Stimulated activated CD4-positive, alpha-beta T cell treated with anti-CD3 and anti-CD28 coated beads, Interleukin-15, amount 100 ng/mL, for 48 hours (primary cell): ENCODE results near the gene TRIM14.
"Not testable (repeated sequence)": the region's sequence is repeated elsewhere in the genome, so short reads cannot be mapped to it uniquely, and the experiment has no call there.

ENCODE experiments used
- DNase-seq, 2 donors: peaks; one replicate each; pipeline ENCODE4 v3.0.0-alpha.2; 2020; ENCODE audit warnings: low read depth in 2 of 2

Gene TRIM14

DNA sequence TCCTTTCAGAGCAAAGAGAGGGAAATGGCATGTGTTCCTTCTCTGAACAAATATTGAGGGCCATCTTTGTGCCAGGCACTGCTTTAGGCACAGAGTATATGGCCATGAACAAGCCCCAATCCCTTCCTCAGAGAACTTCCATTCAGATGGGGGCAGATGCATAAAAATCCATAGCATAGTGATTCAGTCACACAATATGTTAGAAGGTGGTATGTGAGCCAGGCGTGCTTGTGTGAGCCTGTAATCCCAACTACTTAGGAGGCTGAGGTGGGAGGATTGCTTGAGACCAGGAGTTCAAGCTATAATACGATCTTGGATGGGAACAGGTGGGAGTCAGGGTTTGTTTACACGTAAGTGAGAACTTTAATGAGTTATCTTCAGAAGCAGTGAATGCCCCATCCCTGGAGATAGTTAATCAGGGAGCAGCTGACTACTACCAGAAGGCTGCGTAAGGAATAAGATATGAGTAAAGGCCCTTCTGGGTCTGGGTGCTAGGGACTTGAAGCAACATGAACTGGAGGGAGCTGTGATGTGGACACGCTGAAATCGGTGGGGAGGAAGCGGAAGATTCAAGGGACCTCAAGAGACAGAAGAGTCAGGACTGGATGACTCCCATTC lies 35.3 kb downstream of the TRIM14 start:
- no peak for DNase-seq

DNA sequence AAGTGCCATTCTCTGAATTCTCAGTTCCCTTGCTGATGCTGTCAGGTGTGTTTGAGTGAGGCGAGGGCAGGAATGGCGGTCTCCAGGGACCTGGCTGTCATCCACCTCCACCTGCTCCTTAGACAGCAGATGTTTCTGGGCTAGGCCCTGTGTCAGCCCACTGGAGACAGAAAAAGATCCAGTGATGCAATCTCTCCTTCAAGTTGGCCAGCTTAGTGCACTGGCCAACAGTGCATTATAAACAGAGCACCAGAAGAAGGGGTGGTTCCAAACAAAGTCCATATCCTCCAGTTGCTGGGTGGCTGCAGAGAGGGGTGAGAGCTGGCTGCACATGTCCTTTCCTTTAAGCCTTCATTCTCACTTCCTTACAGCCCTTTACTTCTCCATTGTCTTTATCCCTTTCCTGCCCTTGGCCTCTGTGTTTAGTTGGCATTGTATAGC lies 35.9 kb downstream of the TRIM14 start:
- no peak for DNase-seq

DNA sequence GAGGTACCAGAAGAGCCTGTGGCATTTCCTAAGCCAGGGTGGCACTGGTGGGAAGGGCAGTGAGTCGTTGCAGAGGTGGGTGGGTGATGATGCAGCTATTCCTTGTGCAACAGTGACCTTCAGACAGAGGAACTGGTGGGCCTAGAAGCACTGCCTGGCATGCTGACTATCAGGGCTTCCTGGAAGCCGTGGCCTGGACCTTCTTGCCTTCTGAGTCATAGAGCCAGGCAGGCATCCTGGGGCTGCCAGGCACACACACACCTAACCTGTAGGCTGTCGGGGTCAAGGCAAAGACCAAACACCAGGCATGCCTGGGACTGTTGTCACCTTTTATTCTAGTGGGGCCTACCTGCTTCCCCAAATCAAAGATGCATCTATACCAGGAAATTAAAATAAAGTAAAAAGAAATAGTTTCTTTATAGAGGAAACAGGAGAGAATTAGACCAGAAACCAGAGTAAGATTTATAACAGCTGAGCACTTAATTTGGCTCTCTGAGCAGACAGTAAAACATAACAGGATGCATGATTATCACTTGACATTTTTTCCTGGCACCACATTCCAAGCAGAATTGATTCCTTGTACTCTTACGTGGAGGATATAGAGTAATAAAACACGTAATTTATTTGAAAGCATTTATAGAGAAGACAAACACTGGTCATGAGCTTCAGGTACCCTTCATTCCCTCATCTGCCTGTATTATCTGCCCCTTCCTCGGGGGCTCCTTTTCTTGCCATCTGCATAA lies 37.4 kb downstream of the TRIM14 start:
- peak; percentile 44 to 47 for DNase-seq

DNA sequence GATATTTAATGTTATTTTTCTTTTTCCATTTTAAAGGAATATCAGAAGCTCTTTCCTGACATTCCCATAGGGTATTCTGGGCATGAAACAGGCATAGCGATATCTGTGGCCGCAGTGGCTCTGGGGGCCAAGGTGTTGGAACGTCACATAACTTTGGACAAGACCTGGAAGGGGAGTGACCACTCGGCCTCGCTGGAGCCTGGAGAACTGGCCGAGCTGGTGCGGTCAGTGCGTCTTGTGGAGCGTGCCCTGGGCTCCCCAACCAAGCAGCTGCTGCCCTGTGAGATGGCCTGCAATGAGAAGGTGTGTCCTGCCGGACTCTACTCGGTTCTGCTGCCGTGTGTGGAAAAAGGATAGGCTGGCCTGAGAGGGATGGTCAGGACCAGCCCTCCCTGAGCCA lies 38.2 kb downstream of the TRIM14 start:
- no peak for DNase-seq

GRCh38 chr9:98080326-98080725 lies 38.7 kb downstream of the TRIM14 start:
- DNase-seq: no peak

GRCh38 chr9:98078895-98079294 lies 40.1 kb downstream of the TRIM14 start:
- DNase-seq: no peak

DNA sequence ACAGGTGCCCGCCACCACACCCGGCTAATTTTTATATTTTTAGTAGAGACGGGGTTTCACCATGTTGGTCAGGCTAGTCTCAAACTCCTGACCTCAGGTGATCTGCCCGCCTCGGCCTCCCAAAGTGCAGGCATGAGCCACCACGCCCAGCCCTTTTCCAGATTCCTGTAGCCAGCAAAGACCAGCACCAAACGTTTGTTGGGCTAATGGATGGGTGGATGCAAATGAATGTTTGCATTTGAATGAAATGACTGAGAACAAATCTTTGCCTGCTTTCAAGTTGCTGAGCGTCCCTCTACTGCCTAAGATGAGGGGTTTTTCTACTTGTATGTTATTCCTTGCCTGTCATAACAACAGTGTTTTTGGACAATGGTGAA lies 42.5 kb downstream of the TRIM14 start:
- DNase-seq: not testable (repeated sequence)

DNA sequence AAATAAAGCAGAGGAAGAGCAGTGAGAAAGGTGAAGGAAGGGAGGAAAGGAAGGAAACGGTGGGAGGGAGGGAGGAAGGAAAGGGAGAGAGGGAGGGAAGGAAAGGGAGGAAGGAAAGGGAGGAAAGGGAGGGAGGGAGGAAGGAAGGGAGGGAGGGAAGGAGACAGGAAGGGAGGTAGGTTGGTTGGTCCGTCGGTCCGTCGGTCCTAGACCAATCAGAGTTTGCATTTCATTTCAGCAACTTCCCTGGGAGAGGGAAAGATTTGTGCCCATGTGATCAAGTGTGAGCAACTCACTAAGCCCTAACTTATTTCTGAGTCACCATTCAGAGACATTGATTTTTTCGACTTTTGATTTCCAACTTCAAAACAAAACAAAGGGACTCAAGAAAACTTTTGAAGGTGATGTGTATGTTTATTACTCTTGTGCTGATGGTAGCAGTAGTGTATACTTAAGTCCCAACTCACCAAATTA lies 43.7 kb downstream of the TRIM14 start:
- no peak for DNase-seq

DNA sequence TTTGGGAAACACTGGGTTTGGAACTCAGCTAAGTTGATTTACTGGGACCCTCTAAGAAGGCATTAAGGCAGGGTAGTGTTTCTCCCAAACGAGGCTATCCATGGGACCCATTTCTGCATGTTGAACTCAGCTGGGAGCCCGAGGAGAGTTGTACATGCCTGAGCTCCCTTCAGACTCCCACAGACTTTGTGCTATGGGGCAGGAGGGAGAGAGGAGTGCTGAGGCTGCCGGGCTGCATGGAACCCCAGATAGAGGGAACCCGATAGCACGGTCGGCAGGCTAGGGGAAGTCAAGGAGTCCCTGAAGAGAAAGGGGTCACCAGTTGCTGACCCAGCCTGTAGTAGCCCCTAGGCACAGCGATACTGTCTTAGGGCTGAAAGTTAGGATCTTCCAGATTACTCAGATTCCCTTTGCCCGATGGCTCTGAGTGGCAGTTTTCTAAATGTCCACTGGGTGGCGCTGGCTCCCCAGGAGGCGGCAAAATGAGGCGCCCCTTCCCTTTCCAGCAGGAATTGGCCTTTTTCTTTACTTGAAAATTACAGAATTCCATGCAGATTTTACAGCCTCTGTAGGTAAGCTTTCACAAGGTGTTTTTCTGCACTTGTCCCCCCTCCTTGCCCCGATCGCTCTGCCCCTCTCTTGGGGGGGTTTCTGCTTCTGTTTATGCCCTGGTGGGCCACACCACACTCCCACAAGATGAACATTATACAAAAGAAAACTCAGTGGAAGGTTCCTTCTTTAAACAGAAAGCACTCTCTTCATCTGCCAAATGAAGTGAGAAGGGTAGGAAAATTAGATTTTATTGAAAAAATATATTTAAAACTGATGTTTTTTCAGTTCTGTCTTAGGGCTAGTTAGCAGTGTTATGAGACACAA lies 44.7 kb downstream of the TRIM14 start:
- peak in 1 of 2 donors; percentile 49 for DNase-seq

DNA sequence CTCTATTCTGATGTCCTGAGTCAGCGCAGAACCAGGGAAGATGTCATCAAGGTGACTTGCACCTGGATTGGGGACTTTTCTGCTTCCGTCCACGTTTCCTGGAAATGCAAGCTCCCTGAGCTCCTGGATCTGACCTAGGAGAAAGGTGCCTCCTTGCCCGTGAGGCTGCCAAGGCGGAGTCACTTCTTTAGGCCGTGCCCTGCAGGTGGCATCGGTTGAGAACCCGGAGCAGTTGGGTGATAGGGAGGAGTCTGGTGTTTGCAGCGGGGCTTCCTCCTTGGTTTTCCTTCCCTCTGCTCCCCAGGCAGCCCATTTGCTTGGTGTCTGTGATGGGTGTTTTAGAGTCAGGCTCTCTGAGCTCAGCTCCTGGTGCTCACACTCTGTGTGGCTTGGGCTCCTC lies 47.3 kb downstream of the TRIM14 start:
- no peak for DNase-seq

DNA sequence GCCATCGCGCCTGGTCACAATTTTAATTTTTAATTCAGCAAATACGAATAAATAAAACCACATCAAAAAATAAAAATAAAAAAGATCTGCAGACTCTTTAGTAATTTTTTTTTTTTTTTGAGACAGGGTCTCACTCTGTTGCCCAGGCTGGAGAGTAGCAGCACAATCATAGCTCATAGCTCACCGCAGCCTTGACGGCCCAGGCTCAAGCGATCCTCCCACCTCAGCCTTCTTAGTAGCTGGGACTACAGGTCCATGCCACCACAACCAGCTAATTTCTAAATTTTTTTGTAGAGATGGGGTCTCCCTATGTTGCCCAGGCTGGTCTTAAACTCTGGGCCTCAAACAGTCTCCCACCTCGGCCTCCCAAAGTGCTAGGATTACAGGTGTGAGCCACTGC lies 48.3 kb downstream of the TRIM14 start:
- no peak for DNase-seq

- DNase-seq: no peak
Measured at GRCh38 chr9:98069551-98069950, 49.5 kb downstream of the TRIM14 start.

- no peak for DNase-seq
Measured at GRCh38 chr9:98067184-98067583, 51.8 kb downstream of the TRIM14 start.

GRCh38 chr9:98066235-98066634 lies 52.8 kb downstream of the TRIM14 start:
- no peak for DNase-seq

DNA sequence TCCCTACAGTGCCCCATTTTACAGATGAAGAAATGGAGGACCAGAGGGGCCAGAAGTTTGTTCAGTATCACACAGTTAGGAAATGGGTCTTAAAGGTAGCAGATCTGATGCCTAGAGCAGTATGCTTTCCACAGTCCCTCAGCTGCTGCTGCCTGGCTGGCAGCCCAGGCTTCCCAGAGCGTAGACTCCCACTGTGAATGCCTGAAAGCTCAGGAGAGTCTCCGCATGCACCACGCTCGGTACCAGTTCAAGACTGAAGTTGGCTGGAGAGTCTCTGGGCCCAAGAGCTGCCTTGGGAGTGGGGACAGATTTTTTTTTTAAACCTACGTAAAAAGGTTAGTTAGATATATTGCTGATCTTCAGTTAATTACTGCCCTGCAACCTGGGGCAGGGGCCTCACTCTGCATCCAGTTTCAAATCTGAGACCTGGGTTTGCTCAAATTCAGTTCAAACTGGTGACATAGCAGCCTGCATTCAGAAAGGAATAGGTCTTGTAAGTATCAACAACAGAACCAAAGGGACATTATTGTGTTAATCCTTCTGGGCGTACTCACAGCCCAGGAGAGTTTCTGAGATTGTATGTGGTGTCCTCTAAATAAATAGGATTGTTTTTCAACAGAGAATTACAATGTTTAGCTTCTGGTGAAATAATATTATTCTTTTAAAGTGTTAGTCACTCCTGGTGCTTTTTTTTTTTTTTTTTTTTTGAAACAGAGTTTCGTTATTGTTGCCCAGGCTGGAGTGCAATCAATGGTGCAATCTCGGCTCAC lies 54.2 kb downstream of the TRIM14 start:
- no peak for DNase-seq

- DNase-seq: no peak
Measured at GRCh38 chr9:98062161-98062560, 56.9 kb downstream of the TRIM14 start.

DNA sequence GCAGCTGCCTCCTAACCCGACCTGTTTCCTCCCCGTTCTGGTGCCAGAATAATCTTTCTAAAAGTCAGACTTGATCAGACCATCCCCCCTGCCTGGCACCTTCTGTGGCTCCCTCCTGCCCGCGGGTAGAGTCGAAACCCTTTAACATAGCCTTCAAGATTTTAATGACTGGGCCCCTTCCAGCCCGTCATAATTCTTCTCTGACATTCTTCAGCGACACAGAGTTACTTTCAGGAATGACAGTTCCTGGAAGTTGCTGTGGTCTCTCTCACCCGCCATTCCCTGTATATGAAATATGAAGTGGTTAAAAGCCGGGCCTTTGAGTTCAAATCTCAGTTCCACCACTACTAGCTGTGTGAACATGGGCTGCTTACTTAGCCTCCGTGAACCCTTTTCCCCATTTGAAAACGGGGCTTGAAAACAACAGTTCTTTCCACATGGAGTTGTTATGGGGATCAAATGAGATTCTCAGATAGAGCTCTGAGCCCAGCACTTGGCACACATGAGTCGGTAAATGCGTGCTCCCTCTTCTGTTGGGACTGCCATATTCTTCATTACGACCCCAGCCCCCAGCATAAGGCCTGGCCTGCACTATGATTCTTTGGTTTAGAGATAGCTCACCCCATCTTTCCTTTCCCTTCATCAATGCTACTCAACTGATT lies 61.8 kb downstream of the TRIM14 start:
- DNase-seq: no peak

- DNase-seq: peak; percentile 87 to 92
Measured at GRCh38 chr9:98056269-98057137, 62.5 kb downstream of the TRIM14 start, which contains the start of gene NANS. NANS (plus strand) TSS chr9:98056732; CDS start chr9:98056809, 77 bp downstream.

DNA sequence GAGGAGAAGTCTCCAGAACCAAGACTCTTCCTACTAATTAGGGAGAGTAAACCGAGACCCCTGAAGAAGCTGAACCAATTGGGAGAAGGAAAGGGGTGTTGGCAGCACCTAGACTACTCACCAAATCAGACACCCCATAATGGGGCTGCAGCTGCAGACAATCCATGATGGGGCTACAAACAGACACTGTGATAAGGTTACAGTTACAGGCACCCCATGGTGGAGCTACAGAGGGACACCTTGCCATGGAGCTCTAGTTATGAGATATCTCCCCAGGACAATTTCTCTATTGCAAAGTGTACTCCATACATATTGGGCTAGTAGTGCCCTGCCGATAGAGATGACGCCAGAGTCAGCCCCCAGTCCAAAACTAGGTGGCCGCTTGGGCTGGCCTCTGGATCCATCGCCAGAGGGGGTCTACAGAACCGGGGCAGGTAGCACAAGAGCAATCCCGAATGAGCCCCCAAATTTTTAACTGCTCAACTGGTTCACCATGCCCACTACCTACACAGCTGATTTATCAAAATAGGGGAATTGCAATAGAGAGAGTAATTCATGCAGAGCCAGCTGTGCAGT lies 64.6 kb downstream of the TRIM14 start:
- no peak for DNase-seq

DNA sequence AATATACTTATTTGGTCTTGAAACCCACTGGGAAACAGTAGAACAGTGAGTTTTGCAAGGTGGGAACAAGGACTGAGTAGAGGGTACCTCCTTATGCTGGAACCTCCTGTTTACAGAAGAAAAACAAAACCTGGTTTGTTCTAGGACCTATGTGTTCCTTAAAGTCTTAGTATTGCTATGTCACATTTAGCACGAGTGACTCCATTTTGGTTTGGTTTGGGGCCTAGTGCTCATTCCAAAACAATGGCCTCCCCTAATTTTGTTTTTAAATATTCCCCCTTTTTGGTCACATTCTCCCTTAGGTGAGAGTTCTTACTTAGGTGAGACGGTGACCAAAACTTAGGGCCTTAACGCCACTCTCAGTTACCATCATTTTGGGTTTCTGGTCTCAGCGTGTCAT lies 68.7 kb downstream of the TRIM14 start:
- no peak for DNase-seq
